ENCODE measurements around the gene AP2A2.
A peak's percentile ranks its signal among the peaks of the same experiment; 100 is the strongest.

Gene AP2A2

GRCh38 chr11:986270-986951 is 60.7 kb downstream of the AP2A2 start:
- Histone ChIP-seq H3K4me2 (no peak overlapping the region), H3K4me3 (no peak overlapping the region), H3K4me1 (peaks cover 5% of the 10 kb centered on the region), H3K36me3 (peaks cover 95% of the 10 kb centered on the region), H3K27me3 (no peaks in the 10 kb centered on the region), H3K9me3 (no peaks in the 10 kb centered on the region), H4K20me1 (no peaks in the 10 kb centered on the region), H3K9ac (no peak overlapping the region), H3K27ac (peak overlapping the region; percentile 6; the same call in 1 of the 2 replicates)
- no peak for TF ChIP-seq Cebpa-rat (IDR thresholded peaks at IDR 0.05)

DNA sequence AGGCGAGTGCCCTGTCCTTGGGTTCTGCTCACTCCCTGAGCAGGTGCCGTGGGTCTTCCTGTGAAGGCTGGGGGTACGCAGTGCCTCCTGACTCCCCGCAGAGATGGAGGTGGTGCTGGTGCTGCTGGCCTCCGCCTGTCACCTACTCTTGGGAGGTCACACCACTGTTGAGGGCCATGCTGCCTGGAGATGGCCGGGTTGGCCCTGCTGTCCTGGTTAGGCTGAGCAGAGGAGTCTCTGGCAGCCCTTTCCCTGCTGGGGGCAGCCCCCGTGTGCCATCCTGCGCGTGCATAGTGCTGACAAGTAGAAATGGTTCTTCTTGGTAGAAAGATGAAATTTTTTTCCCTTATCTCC is 61.3 kb downstream of the AP2A2 start:
- Histone ChIP-seq H3K27me3 (no peaks in the 10 kb centered on the region), H3K36me3 (peaks cover 94% of the 10 kb centered on the region), H4K20me1 (0 out of 2 replicates have a peak, but pooled peaks cover 2% of the 10 kb centered on the region), H3K9ac (no peak overlapping the region), H3K4me1 (peaks cover 3% of the 10 kb centered on the region), H3K9me3 (no peaks in the 10 kb centered on the region), H3K4me2 (no peak overlapping the region), H3K27ac (peak overlapping the region; percentile 6; the same call in 1 of the 2 replicates), H3K4me3 (no peak overlapping the region)
- no peak for TF ChIP-seq Cebpa-rat (IDR thresholded peaks at IDR 0.05)

DNA sequence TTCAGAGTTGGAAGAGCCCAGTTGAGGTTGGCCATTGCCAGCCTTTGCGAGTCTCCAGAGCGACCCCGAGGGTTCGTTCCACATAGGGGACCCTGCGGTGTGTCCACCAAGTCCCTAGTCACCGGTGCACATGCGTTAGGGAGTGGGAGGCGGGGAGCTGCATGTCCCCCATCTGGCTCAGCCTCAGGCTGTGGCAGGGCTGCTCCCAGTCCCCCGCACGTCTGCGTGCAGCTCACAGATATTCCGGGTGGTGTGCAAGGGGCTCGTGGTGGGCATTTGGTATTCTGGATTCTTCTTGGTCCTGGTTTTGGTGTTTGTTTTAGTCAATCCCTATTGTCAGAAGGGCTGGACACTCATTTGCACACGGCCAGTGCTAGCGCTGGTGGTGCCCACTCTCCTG is 62.0 kb downstream of the AP2A2 start:
- Histone ChIP-seq H3K36me3 (peaks cover 94% of the 10 kb centered on the region), H4K20me1 (0 out of 2 replicates have a peak, but pooled peaks cover 7% of the 10 kb centered on the region), H3K9ac (no peak overlapping the region), H3K4me1 (peaks cover 4% of the 10 kb centered on the region; the same call in 1 of the 2 replicates), H3K27me3 (no peaks in the 10 kb centered on the region), H3K4me2 (no peak overlapping the region), H3K27ac (no peak overlapping the region), H3K4me3 (no peak overlapping the region), H3K9me3 (no peaks in the 10 kb centered on the region)
- no peak for TF ChIP-seq Cebpa-rat (IDR thresholded peaks at IDR 0.05)

DNA sequence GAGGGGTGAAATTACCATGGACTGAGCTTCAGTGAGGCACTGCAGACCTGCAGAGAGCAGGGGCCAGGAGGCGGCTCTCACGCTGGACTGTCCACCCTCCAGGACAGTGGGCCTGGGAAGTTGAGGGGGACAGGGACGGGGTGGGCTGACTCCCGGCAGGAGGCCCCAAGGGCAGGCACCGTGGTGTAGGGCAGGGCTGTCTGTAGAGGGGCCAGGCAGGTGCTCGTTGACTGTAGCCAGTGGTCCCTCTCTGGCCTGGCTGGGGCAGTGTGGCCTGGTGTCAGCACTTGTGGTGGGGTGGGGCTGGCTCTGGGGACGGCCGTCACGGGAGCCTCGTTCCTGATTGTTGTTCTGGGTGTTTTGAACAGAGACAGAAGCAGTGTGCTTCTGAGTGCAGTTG is 64.4 kb downstream of the AP2A2 start:
- Histone ChIP-seq H3K27me3 (no peaks in the 10 kb centered on the region), H3K36me3 (peaks cover 96% of the 10 kb centered on the region)
- TF ChIP-seq Cebpa-rat (IDR thresholded peaks at IDR 0.05): no peak

GRCh38 chr11:991034-991433 is 65.4 kb downstream of the AP2A2 start:
- Histone ChIP-seq H4K20me1 (0 out of 2 replicates have a peak, but pooled peaks cover 7% of the 10 kb centered on the region), H3K4me1 (peaks cover 23% of the 10 kb centered on the region), H3K36me3 (peaks cover 90% of the 10 kb centered on the region), H3K9me3 (no peaks in the 10 kb centered on the region), H3K27me3 (no peaks in the 10 kb centered on the region), H3K4me3 (no peak overlapping the region), H3K4me2 (no peak overlapping the region), H3K9ac (no peak overlapping the region), H3K27ac (peak overlapping the region; percentile 22; the same call in 1 of the 2 replicates)
- TF ChIP-seq Cebpa-rat (IDR thresholded peaks at IDR 0.05): no peak

More for the DNA sequence above, 64.4 kb downstream of the AP2A2 start:
- Histone ChIP-seq H3K9me3 (no peaks in the 10 kb centered on the region), H3K4me1 (peaks cover 14% of the 10 kb centered on the region), H3K4me3 (no peak overlapping the region), H4K20me1 (0 out of 2 replicates have a peak, but pooled peaks cover 7% of the 10 kb centered on the region), H3K27ac (0 out of 2 replicates have a peak overlapping the region, but pooled peaks have one; percentile 26), H3K4me2 (no peak overlapping the region), H3K9ac (no peak overlapping the region; the same call in 1 of the 2 replicates)

DNA sequence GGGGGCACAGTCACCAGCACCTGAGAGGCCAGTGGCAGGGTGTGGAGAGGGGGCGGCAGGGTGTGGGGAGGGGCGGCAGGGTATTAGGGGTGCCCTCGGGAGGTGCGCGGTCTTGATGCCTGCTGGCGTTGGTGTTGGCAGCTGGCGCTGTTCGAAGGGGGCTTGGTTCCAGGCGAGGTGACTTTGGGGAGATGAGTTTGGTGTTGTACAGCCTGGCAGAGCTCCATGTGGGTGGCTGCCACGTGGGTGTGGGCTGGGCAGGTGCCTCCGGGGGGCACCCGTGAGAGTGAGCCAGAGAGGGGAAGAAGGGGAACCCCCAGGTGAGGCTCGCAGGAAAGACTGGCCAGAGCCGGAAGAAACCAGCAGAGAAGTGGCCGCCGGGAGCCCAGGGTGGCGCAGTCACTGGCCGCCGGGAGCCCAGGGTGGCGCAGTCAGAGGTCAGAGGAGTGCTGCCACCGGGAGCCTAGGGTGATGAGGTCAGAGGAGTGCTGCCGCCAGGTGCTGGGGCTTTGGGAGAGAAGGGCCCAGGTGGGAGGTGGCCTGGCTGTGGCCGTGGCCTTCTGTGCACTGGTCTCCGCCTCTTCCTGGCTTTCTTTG is 66.1 kb downstream of the AP2A2 start:
- Histone ChIP-seq H3K9me3 (no peaks in the 10 kb centered on the region), H3K9ac (no peak overlapping the region), H3K27me3 (no peaks in the 10 kb centered on the region), H3K4me3 (no peak overlapping the region), H3K4me1 (peaks cover 31% of the 10 kb centered on the region), H3K4me2 (no peak overlapping the region), H3K36me3 (peaks cover 88% of the 10 kb centered on the region), H3K27ac (peak overlapping the region; percentile 30), H4K20me1 (0 out of 2 replicates have a peak, but pooled peaks cover 7% of the 10 kb centered on the region)
- no peak for TF ChIP-seq Cebpa-rat (IDR thresholded peaks at IDR 0.05)

- Histone ChIP-seq H3K4me3 (no peak overlapping the region), H3K9ac (0 out of 2 replicates have a peak overlapping the region, but pooled peaks have one; percentile 6), H3K27ac (0 out of 2 replicates have a peak overlapping the region, but pooled peaks have one; percentile 44), H3K4me1 (peaks cover 39% of the 10 kb centered on the region), H3K36me3 (peaks cover 87% of the 10 kb centered on the region), H3K4me2 (no peak overlapping the region), H4K20me1 (0 out of 2 replicates have a peak, but pooled peaks cover 7% of the 10 kb centered on the region), H3K9me3 (no peaks in the 10 kb centered on the region), H3K27me3 (no peaks in the 10 kb centered on the region)
- no peak for TF ChIP-seq Cebpa-rat (IDR thresholded peaks at IDR 0.05)
Measured at GRCh38 chr11:992577-992976, 66.9 kb downstream of the AP2A2 start.

DNA sequence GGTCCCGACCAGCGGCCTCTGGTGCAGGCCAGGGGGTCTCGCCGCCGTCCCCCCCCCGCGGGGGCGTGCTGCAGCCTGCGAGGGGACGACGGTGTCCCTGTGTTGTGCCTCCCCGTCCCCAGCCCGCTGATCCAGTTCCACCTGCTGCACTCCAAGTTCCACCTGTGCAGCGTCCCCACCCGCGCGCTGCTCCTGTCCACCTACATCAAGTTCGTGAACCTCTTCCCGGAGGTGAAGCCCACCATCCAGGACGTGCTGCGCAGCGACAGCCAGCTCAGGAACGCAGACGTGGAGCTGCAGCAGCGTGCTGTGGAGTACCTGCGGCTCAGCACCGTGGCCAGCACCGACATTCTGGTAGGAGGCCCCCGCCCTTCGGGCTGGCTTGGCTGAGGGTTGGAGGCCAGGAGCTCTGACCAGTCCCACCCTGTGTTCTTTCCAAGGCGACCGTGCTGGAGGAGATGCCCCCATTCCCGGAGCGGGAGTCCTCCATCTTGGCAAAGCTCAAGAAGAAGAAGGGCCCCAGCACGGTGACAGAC is 68.0 kb downstream of the AP2A2 start:
- no peak for TF ChIP-seq Cebpa-rat (IDR thresholded peaks at IDR 0.05)
- Histone ChIP-seq H3K27me3 (no peaks in the 10 kb centered on the region), H3K27ac (no peak overlapping the region), H3K4me3 (no peak overlapping the region), H3K36me3 (peaks cover 79% of the 10 kb centered on the region), H4K20me1 (0 out of 2 replicates have a peak, but pooled peaks cover 7% of the 10 kb centered on the region), H3K9me3 (no peaks in the 10 kb centered on the region), H3K4me1 (peaks cover 48% of the 10 kb centered on the region), H3K4me2 (no peak overlapping the region), H3K9ac (no peak overlapping the region)

GRCh38 chr11:995044-995751 is 69.5 kb downstream of the AP2A2 start:
- Histone ChIP-seq H3K36me3 (peaks cover 71% of the 10 kb centered on the region), H3K4me2 (peak overlapping the region; percentile 72), H3K4me3 (no peak overlapping the region), H4K20me1 (0 out of 2 replicates have a peak, but pooled peaks cover 7% of the 10 kb centered on the region), H3K9me3 (no peaks in the 10 kb centered on the region), H3K27ac (peak overlapping the region; percentile 86), H3K9ac (no peak overlapping the region), H3K27me3 (no peaks in the 10 kb centered on the region), H3K4me1 (peaks cover 63% of the 10 kb centered on the region)
- no peak for TF ChIP-seq Cebpa-rat (IDR thresholded peaks at IDR 0.05)
